Activated CD8-positive, alpha-beta memory T cell treated with anti-CD3 and anti-CD28 coated beads, Interleukin-2, amount 10 ng/mL, durations not matched to agents 7 days and 5 days (primary cell): ENCODE measurements around the gene ZBTB21. TPM values are rescaled to one million over a fixed set of nuclear protein-coding genes. Genes with fewer than 3 reads are reported as not detected.

Experiments
- ATAC-seq: fragments of 150-1000 bp; cut with Tn5 transposase; one replicate; pipeline ENCODE4 v1.10.0; 2021; ENCODE audit warnings: moderate library complexity
- CTCF ChIA-PET: fragments of 350-600 bp; sonication (Branson Sonifier 250); formaldehyde crosslinking; loops from one replicate; lab custom pipeline; 2021; ENCODE audit warnings: antibody characterized with exemption; lab: Charles Lee
- DNase-seq: peaks from one replicate; pipeline ENCODE4 v3.0.0-alpha.2; 2020
- H3K27ac Mint-ChIP-seq: one replicate; pipeline ENCODE4 v1.8.0; 2021; ENCODE audit warnings: mild to moderate bottlenecking, mixed read lengths
- H3K27me3 Mint-ChIP-seq: one replicate; pipeline ENCODE4 v1.8.0; 2021; ENCODE audit warnings: mixed read lengths
- H3K36me3 Mint-ChIP-seq: one replicate; pipeline ENCODE4 v1.8.0; 2021; ENCODE audit warnings: mild to moderate bottlenecking, mixed read lengths
- H3K4me1 Mint-ChIP-seq: one replicate; pipeline ENCODE4 v1.8.0; 2021; ENCODE audit warnings: mixed read lengths
- H3K4me3 Mint-ChIP-seq: one replicate; pipeline ENCODE4 v1.8.0; 2021; ENCODE audit warnings: mild to moderate bottlenecking, moderate library complexity, mixed read lengths
- H3K9me3 Mint-ChIP-seq: one replicate; pipeline ENCODE4 v1.8.0; 2022; ENCODE audit warnings: low read depth, mixed read lengths
- total RNA-seq, 2 experiments: library from RNA; stranded (reverse); gene quantifications; one replicate each; pipeline ENCODE4 v1.2.3, GENCODE V29; 2021

ZBTB21 gene
- total RNA-seq = 10 to 100 TPM; 14.2 to 16.3 TPM

DNA sequence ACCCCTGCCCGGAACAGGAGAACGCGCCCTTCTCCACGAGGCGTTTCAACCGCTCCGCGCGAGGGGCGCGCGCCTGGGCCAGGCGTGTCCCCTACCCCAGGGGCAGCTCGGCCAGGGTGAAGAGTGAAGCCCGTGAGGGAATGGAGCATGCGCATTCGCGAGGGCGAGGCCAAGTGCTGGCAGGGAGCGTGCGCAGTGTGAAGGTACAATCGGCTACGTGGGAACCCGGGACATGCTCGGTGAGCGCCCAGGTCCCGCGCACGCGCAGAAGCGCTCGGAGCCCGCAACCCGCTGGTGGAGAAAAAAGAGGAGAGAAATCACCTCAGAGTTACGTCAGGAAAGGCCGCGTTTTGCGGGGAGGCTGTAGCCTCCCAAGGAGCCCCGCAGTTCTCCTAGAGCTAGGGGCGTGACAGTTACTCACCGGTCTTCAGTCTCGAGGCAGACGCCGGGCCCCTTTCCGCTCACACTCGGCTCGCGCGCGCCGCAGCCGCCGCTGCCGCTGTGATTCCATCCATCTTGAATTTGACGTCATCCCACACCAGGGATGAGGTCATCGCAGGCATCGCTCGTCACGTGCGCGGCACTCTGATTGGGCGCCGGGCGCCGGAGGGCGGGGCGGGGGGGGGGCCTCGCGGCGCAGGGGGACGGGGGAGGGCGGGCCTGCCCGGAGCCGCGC, at the start of gene ZBTB21:
Gene ZBTB21 (minus strand): TSS at position 530 of the 676 bp plus-strand sequence. CDS start 16,265 bp downstream, outside the sequence.
- Mint-ChIP-seq H3K9me3 (no peaks in the 10 kb centered on the region), H3K27ac (peak within 1 kb of the TSS; percentile 99), H3K4me1 (peaks cover 13% of the 10 kb centered on the region), H3K4me3 (peak within 1 kb of the TSS; percentile 86), H3K27me3 (peaks cover 23% of the 10 kb centered on the region), H3K36me3 (peaks cover 18% of the 10 kb centered on the region)
- peak; percentile 91 for ATAC-seq
- CTCF ChIA-PET = interaction anchor here (0.7 to 1.5 kb wide), 4 partner anchors 53 to 109 kb away, joined by 3 to 5 read pairs (median 4); no protein-coding TSS in a partner anchor
- peak; percentile 98 for DNase-seq

DNA sequence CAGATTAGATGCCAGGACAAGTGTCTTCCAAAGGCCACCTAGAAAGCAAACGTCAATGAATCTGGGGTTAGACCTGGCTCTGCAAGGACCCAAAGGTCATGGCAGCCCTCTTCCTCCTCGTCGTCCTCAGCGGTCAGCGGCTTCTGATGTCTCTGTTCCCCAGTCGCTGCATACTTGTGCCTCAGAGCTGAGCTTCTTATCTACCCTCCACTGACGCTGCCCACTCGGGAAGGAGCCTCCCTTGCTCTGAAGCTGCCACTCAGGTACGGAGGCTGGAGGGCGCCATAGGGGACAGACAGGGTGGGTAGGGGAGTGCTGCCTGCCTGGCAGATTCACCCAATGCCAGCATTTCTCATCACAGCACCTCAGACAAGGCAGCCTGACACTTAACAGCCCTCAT, 49.6 kb upstream of the ZBTB21 start:
- Mint-ChIP-seq H3K4me1 (peaks cover 39% of the 10 kb centered on the region), H3K4me3 (no peak overlapping the region), H3K27ac (no peak overlapping the region), H3K36me3 (no peaks in the 10 kb centered on the region), H3K9me3 (no peaks in the 10 kb centered on the region), H3K27me3 (no peaks in the 10 kb centered on the region)
- CTCF ChIA-PET = no interaction called here
- DNase-seq (no peak), ATAC-seq (no peak)

DNA sequence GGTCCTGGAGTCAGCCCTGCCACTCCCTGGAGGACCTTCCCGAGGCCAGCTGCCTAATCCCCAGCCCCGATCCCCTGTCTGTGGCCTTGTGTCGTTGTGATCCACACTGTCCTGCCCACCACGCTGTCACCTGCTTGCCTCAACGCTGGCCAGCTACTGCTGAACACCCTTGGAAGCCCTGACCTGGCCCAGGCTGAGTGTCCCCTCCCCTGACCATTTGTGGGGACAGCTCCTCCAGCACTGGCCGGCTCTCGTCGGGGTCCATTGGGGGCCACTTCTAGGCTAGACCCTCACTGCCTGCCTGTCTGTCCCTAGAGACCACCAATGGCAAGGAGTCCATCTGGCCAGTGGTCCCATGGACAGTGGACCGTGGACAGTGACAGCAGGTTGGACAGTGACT, 49.0 kb upstream of the ZBTB21 start:
- Mint-ChIP-seq H3K4me3 (no peak overlapping the region), H3K4me1 (peaks cover 33% of the 10 kb centered on the region), H3K27ac (no peak overlapping the region), H3K9me3 (no peaks in the 10 kb centered on the region), H3K36me3 (no peaks in the 10 kb centered on the region), H3K27me3 (no peaks in the 10 kb centered on the region)
- CTCF ChIA-PET = no interaction called here
- ATAC-seq (no peak), DNase-seq (no peak)

DNA sequence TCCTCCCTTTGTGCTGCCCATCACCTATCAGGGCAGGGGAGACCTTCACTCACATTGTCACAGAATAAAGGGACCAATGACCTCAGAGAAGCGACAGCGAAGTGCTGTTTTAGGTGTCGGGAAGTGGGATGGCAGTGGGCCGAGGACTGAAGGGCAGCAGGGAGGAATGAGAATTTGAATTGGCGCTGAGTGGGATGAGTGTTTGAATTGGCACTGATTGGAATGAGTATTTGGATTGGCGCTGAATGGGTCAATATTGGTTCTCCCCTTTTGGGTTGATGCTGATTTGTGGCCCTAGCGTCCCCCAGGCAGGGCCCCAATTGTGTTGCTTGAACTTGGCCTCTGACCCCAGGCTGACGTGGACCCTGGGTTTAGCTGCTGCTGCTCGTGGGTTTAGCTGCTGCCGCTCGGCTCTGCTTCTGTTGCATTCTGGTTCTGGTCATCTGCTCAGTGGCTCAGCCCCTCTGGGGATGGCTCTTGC, 48.5 kb upstream of the ZBTB21 start:
- CTCF ChIA-PET = no interaction called here

GRCh38 chr21:42057851-42058437, 47.8 kb upstream of the ZBTB21 start:
- Mint-ChIP-seq H3K36me3 (no peaks in the 10 kb centered on the region), H3K27me3 (no peaks in the 10 kb centered on the region), H3K4me1 (peaks cover 21% of the 10 kb centered on the region), H3K27ac (no peak overlapping the region), H3K4me3 (no peak overlapping the region), H3K9me3 (no peaks in the 10 kb centered on the region)
- no peak for DNase-seq
- ATAC-seq = no peak
- CTCF ChIA-PET = no interaction called here

More for the DNA sequence above, 48.5 kb upstream of the ZBTB21 start:
- H3K27me3 Mint-ChIP-seq = no peaks in the 10 kb centered on the region
- no peak overlapping the region for H3K27ac Mint-ChIP-seq
- no peaks in the 10 kb centered on the region for H3K36me3 Mint-ChIP-seq
- H3K4me1 Mint-ChIP-seq = peaks cover 28% of the 10 kb centered on the region
- no peaks in the 10 kb centered on the region for H3K9me3 Mint-ChIP-seq
- DNase-seq = no peak
- no peak for ATAC-seq
- H3K4me3 Mint-ChIP-seq = no peak overlapping the region

- ATAC-seq = no peak
- no peaks in the 10 kb centered on the region for H3K36me3 Mint-ChIP-seq
- no peak for DNase-seq
- peaks cover 13% of the 10 kb centered on the region for H3K4me1 Mint-ChIP-seq
- H3K27ac Mint-ChIP-seq = no peak overlapping the region
- H3K9me3 Mint-ChIP-seq = no peaks in the 10 kb centered on the region
- no peaks in the 10 kb centered on the region for H3K27me3 Mint-ChIP-seq
- H3K4me3 Mint-ChIP-seq = no peak overlapping the region
- CTCF ChIA-PET = no interaction called here
Measured at GRCh38 chr21:42056996-42057689, 47.0 kb upstream of the ZBTB21 start.

GRCh38 chr21:42056468-42056867, 46.3 kb upstream of the ZBTB21 start:
- Mint-ChIP-seq H3K4me3 (no peak overlapping the region), H3K9me3 (no peaks in the 10 kb centered on the region), H3K4me1 (peaks cover 11% of the 10 kb centered on the region), H3K36me3 (no peaks in the 10 kb centered on the region), H3K27me3 (no peaks in the 10 kb centered on the region), H3K27ac (no peak overlapping the region)
- CTCF ChIA-PET = no interaction called here
- DNase-seq = no peak
- ATAC-seq = no peak

- DNase-seq = no peak
- ATAC-seq = no peak
- Mint-ChIP-seq H3K9me3 (no peaks in the 10 kb centered on the region), H3K27me3 (no peaks in the 10 kb centered on the region), H3K36me3 (no peaks in the 10 kb centered on the region), H3K4me3 (no peak overlapping the region), H3K27ac (no peak overlapping the region), H3K4me1 (peaks cover 6% of the 10 kb centered on the region)
- CTCF ChIA-PET = no interaction called here
Measured at GRCh38 chr21:42055425-42055824, 45.3 kb upstream of the ZBTB21 start.

- Mint-ChIP-seq H3K4me3 (no peak overlapping the region), H3K9me3 (no peaks in the 10 kb centered on the region), H3K27ac (no peak overlapping the region), H3K4me1 (peaks cover 6% of the 10 kb centered on the region), H3K36me3 (no peaks in the 10 kb centered on the region), H3K27me3 (no peaks in the 10 kb centered on the region)
- DNase-seq = no peak
- no peak for ATAC-seq
- CTCF ChIA-PET = no interaction called here
Measured at GRCh38 chr21:42051788-42052187, 41.6 kb upstream of the ZBTB21 start.

GRCh38 chr21:42049578-42050430, 39.6 kb upstream of the ZBTB21 start:
- DNase-seq = no peak
- Mint-ChIP-seq H3K27me3 (no peaks in the 10 kb centered on the region), H3K4me3 (no peak overlapping the region), H3K36me3 (no peaks in the 10 kb centered on the region), H3K4me1 (peaks cover 6% of the 10 kb centered on the region), H3K9me3 (no peaks in the 10 kb centered on the region), H3K27ac (no peak overlapping the region)
- ATAC-seq = no peak
- CTCF ChIA-PET = no interaction called here

- no peaks in the 10 kb centered on the region for H3K9me3 Mint-ChIP-seq
- peaks cover 6% of the 10 kb centered on the region for H3K4me1 Mint-ChIP-seq
- H3K4me3 Mint-ChIP-seq = no peak overlapping the region
- H3K36me3 Mint-ChIP-seq = no peaks in the 10 kb centered on the region
- H3K27me3 Mint-ChIP-seq = no peaks in the 10 kb centered on the region
- H3K27ac Mint-ChIP-seq = no peak overlapping the region
- ATAC-seq (no peak), DNase-seq (no peak)
- CTCF ChIA-PET = no interaction called here
Measured at GRCh38 chr21:42048870-42049577, 38.9 kb upstream of the ZBTB21 start.

DNA sequence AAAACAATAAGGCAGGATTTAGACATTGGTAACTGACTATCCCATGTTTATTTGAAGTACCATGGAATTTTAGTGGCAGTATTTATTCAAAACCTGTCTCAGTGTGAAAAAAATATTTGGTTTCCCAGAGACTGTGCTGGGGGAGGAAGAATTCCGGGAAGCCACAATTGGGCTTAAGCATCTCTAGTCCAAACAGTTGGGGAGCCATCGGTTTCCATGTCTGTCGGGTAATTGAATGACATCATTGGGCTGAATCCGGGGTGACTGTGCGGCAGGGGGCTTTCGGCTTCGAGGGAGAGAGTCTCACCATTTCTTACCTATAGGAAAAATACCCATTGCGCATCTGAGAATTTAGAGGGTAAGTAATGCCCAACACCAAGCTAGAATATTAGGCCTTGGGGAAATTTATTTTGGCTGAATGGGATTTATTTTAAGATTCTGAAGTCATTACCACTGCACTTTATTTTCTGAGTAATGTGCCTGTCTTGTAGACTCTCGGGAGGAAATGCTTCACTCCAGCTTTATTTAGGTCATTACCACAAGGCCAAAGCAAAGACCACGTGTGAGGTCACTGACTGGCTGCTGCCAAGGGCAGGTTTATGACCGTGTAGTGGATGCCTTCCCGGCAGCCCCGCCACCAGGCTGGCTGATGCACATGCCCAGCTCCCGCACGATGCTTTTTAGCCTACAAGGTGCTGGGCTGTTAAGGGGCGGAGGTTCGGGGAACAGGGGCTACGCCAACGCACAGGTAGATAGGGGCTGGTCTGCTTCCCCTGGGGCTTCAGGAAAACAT, 37.9 kb upstream of the ZBTB21 start:
- Mint-ChIP-seq H3K4me3 (no peak overlapping the region), H3K9me3 (no peaks in the 10 kb centered on the region), H3K27me3 (no peaks in the 10 kb centered on the region), H3K27ac (no peak overlapping the region), H3K4me1 (peaks cover 6% of the 10 kb centered on the region), H3K36me3 (no peaks in the 10 kb centered on the region)
- no peak for DNase-seq
- CTCF ChIA-PET = no interaction called here
- no peak for ATAC-seq
